Putamen (tissue), 1 donor: ENCODE data around the gene FAM234A.

Experiments
- DNase-seq: peaks from one replicate; pipeline ENCODE4 v3.0.0-alpha.2; 2016; ENCODE audit warnings: low spot score

The FAM234A gene

GRCh38 chr16:281660-282255 lies 47.1 kb downstream of the FAM234A start:
- no peak for DNase-seq

GRCh38 chr16:282491-282890 lies 47.9 kb downstream of the FAM234A start:
- DNase-seq, result no peak

GRCh38 chr16:283033-283805 lies 48.6 kb downstream of the FAM234A start, which contains the start of gene PDIA2:
PDIA2 (plus strand) TSS chr16:283164; CDS start chr16:283170, 6 bp downstream.
- DNase-seq, result no peak

DNA sequence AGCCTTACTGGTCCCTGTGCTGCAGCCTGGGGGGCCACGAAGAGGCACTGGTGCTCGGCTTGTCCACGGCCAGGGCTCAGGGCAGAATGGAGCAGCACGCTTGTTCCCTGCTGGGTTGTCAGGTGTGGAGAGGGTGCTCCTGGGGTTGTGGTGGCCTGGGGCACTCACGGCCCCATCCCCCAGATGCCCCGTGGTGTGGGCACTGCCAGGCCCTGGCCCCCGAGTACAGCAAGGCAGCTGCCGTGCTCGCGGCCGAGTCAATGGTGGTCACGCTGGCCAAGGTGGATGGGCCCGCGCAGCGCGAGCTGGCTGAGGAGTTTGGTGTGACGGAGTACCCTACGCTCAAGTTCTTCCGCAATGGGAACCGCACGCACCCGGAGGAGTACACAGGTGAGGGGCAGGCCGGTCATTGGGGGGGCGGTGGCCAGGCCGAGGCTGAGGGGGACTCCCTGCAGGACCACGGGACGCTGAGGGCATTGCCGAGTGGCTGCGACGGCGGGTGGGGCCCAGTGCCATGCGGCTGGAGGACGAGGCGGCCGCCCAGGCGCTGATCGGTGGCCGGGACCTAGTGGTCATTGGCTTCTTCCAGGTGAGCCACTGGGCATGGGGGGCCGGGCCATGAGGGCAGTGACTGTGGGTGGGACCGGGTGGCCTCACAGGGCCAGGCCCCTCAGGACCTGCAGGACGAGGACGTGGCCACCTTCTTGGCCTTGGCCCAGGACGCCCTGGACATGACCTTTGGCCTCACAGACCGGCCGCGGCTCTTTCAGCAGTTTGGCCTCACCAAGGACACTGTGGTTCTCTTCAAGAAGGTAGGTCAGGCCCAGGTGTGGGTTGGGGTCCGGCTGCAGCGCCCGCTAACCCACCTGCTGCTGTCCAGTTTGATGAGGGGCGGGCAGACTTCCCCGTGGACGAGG lies 49.8 kb downstream of the FAM234A start:
- no peak for DNase-seq

DNA sequence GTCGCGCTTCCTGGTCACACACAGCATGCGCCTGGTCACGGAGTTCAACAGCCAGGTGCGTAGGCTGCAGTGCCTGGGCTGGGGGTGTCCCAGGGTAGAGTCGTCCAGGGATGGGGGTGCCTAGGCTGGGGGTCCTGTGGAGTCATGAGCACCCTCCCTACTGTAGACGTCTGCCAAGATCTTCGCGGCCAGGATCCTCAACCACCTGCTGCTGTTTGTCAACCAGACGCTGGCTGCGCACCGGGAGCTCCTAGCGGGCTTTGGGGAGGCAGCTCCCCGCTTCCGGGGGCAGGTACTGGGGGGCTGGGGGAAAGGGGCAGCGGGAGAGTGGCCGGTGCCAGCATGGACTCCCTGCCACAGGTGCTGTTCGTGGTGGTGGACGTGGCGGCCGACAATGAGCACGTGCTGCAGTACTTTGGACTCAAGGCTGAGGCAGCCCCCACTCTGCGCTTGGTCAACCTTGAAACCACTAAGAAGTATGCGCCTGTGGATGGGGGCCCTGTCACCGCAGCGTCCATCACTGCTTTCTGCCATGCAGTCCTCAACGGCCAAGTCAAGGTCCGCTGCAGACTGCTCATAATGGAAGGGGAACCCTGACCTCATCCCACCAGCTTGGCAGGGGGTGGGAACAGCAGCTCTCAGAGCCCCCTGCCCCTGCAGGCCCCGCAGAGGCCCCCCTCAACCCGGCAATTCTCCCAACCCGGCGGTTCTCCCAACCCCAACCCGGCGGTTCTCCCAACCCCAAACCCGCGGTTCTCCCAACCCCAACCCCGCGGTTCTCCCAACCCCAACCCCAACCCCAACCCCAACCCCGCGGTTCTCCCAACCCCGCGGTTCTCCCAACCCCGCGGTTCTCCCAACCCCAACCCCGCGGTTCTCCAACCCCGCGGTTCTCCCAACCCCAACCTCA lies 50.8 kb downstream of the FAM234A start:
- no peak for DNase-seq

- DNase-seq, result no peak
Measured at GRCh38 chr16:286491-287297, 52.1 kb downstream of the FAM234A start.

DNA sequence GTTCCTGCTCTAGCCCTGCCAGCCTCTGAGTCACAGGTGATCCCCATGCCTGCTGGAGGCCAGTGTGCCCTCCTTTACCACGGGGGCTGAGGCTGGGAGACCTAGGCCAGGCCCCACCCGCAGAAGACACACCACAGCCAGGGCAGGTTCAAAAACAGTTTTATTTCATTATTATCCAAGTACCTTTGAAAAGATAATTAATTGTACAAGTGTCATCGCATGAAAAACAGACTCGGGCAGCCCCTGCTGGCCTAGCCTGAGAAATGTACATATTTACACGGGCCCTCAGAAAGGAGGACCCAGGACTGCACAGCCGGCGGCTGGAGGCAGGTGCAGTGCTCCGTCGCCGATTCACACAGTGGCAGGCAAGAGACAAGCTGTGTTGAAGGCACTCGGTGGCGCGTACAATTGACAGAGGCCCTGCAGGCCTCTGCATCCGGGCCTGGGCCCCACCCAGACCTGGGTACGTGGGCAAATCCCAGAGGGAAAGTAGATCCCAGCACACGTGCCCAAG lies 52.7 kb downstream of the FAM234A start:
- no peak for DNase-seq

GRCh38 chr16:287981-288920 lies 53.6 kb downstream of the FAM234A start:
- DNase-seq, result no peak

DNA sequence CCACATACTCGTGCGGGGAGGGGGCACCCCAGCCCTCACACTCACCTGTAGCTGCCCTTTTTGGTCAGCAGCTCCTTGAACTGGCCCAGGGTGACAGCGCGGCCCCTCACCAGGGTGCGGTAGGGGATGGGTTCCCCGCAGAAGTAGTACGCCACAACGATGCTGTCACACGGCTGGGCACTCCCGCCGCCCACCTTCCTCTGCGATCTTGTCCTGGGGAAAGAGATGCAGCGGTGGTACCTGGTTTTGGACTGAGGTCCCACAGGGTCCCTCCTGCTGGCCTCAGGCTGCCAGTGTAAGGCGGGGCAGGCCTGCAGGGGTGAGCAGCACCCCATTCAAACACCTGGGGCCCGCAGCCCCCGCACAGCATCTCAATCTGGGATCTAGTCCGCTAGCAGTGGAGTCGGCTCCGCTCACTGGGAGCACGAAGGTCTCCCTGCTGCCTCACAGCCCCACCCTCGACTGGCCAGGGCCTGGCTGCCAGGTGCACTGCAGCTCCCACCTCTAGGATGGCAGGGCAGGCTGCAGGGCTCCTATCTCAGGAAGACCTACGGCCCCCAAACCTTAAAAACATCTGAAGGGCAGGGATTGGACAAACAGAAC lies 54.9 kb downstream of the FAM234A start:
- DNase-seq, result no peak

- DNase-seq, result no peak
Measured at GRCh38 chr16:290015-290680, 55.5 kb downstream of the FAM234A start.

DNA sequence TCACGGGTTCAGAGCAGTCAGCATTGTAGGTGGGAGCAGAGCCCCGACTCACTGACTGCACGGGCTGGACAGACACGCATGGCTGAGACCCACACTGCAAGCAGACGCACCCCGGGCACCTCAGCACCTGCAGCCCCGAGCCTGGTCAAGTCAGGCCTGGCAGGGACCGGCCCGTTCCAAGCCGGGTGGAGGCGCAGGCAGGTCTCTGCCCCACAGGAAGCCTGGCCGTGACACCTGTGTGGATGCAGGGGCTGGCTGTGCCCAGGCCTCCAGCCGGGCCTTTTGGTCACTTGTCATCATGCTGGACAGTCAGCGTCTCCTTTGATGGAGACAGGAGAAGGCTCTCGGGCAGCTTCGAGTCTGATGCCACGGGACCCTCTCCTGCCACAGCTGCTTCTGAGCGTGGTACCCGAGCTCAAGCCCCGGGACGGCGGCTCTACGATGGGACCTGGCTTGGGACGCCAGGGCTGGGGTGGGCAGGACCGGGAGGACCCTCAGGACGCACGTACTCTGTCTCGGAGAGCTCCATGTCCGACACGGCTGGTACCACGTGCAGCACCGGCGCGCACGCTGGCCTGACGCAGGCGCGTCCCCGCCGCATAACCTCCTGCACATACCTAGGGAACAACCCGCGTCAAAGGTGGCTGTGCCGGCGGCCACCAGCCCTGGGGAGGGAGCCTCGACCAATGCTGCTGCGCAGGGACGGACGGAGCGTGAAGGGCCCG lies 56.2 kb downstream of the FAM234A start:
- no peak for DNase-seq

GRCh38 chr16:291539-291938 lies 56.9 kb downstream of the FAM234A start:
- no peak for DNase-seq

DNA sequence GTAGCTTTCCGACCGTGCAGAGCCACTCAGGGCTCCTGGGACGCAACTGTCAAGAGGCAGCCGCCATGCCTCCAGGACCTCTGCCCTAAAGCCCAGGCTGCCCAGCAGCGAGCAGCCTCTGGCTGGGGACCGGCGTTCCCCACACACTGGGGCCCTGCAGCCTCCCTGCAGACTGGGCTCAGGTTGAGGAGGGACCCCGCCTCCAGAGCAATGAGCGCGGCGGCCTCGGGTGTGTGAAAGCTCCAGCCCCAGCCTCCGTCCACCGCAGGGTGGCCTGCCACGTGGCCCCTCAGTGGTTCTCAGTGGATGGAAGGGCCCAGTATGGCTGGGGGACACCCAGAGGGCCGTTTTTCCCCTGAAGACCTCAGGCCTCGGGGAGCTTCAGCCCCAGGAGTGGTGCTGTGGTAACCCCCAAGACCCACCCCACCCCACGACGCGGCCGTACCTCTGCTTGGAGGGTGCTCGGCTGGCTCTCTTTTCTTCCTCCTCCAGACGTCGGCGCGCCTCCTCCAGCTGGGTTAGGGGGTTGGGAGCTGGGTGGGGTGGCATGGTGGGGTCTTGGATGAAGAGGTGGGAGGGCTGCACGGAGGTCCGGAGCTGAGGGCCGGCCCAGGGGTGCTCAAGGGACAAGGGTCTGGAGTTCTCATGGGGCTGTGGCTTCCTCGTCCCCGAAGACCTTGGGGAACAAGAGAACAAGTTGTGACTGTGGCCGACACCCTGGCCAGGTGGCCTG lies 58.6 kb downstream of the FAM234A start:
- no peak for DNase-seq

GRCh38 chr16:296276-296675 lies 61.7 kb downstream of the FAM234A start:
- DNase-seq, result no peak

- no peak for DNase-seq
Measured at GRCh38 chr16:296806-297510, 62.3 kb downstream of the FAM234A start.

DNA sequence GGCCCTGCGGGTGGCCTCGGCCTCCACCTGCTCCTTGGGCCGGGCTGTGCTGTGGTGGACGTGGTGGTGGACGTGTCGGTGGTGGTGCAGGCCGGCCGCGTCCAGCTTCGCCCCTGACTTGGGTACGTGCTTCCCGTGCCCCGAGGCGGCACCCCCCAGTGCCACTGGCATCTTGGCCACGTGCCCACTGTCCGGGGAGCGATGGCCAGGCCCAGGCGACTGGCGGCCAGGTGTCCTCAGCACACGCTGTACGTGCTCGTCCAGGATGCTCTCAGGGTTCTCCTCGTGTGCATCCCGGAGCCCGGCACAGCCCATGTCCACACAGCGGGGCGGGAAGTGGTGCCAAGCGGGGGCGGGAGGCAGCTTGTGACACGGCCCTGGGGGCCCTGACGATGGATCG lies 63.2 kb downstream of the FAM234A start:
- DNase-seq, result no peak
